ENCODE measurements around the gene ARL6IP1. TPM values are rescaled to one million over a fixed set of nuclear protein-coding genes. Genes with fewer than 3 reads are reported as not detected.

Gene ARL6IP1
- total and polyA plus RNA-seq, 2 experiments from 2014 or later: 77.4 to 195 TPM

DNA sequence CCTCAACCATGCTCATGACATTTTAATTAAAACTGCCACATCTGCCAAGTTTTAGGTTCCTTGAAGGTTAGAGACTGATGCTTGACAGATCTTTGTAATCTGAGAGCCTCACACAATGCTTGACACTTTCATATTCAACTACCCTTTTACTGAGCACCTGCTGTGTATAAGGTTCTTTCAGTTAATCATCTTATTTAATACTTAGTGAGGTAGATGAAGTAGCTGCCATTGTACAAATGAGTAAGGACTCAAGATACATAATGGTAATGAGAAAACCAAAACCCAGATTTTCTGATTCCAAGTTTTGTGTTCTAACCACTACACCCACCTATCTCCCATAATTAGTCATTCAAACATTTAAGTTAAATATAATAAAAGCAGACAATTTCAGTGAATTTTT lies 35.4 kb upstream of the ARL6IP1 start:
- Histone ChIP-seq H3K4me3 (no peak overlapping the region), H3K9me3 (ENCODE audit: low read depth) (no peaks in the 10 kb centered on the region), H3K36me3 (peaks cover 91% of the 10 kb centered on the region), H3K27ac (no peak overlapping the region), H3K27me3 (no peaks in the 10 kb centered on the region), H3K4me1 (ENCODE audit: low read depth) (no peaks in the 10 kb centered on the region)
- TF ChIP-seq, protein P1, sequence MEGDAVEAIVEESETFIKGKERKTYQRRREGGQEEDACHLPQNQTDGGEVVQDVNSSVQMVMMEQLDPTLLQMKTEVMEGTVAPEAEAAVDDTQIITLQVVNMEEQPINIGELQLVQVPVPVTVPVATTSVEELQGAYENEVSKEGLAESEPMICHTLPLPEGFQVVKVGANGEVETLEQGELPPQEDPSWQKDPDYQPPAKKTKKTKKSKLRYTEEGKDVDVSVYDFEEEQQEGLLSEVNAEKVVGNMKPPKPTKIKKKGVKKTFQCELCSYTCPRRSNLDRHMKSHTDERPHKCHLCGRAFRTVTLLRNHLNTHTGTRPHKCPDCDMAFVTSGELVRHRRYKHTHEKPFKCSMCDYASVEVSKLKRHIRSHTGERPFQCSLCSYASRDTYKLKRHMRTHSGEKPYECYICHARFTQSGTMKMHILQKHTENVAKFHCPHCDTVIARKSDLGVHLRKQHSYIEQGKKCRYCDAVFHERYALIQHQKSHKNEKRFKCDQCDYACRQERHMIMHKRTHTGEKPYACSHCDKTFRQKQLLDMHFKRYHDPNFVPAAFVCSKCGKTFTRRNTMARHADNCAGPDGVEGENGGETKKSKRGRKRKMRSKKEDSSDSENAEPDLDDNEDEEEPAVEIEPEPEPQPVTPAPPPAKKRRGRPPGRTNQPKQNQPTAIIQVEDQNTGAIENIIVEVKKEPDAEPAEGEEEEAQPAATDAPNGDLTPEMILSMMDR (IDR thresholded peaks at IDR 0.05; ENCODE audit: low read depth, low read length): no peak
- no peak for DNase-seq (ENCODE audit: low read depth in 1 of 2, low spot score in 1 of 2)

DNA sequence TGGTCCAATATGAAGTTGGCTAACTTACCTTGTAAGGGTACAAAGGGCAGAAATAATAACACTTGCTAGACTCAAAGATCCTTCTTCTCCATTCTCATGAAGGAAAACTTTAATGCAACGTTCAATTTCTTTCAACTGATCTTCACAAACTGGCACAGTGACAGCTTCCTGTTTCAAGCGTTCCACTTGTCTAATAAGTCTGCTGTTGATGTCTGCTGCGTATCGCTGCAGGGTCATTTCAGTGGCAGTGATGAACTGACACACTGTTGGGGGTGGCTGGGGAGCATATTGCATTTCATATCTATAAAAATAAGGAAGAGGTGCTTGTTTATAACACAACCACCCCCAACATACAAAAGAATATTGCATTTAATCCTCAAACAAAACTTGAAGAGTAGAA lies 33.5 kb upstream of the ARL6IP1 start:
- TF ChIP-seq, protein P1 (IDR thresholded peaks at IDR 0.05; ENCODE audit: low read depth, low read length): no peak
- peaks cover 90% of the 10 kb centered on the region for H3K36me3 ChIP-seq
- DNase-seq (ENCODE audit: low read depth in 1 of 2, low spot score in 1 of 2): no peak

DNA sequence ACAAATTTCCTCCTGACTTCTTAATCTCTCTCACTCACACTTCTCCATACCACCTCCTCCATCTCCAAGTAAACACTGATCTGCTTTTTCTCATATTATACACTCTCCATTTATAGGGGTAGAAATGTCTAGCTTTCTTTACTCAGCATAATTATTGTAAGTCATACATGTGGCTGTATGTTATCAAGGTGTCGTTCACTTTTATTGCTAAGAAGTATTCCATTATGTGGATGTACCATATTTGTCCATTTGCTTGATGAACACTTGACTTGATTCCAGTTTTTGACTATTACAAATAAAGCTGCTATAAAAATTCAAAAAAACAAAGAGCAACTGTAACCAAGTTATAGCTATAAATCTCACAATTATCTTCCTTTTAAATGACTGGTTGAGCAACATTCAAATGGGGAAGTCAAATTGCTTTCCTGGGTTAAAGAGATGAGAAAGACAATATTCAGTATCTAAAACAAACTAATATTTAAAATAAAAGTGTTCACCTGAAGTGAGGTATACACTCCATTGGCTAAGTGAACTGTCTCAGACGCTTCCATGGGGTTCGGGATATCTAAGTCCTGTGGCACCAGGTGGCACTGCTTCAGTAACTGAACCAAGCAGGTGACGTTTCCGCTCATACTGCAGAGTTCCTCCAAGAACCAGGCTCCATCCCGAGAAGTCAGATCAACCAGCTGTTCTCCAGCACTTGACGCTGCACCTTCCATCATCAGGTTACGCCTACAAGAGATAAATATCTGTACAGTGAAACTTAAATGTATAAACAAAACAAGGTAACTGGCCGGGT lies 32.6 kb upstream of the ARL6IP1 start:
- H3K27me3 ChIP-seq: no peaks in the 10 kb centered on the region
- H3K4me3 ChIP-seq: no peak overlapping the region
- TF ChIP-seq, protein P1 (IDR thresholded peaks at IDR 0.05; ENCODE audit: low read depth, low read length): no peak
- H3K36me3 ChIP-seq: peaks cover 92% of the 10 kb centered on the region
- H3K4me1 ChIP-seq (ENCODE audit: low read depth): no peaks in the 10 kb centered on the region
- H3K27ac ChIP-seq: no peak overlapping the region
- DNase-seq (ENCODE audit: low read depth in 1 of 2, low spot score in 1 of 2): no peak
- H3K9me3 ChIP-seq (ENCODE audit: low read depth): no peaks in the 10 kb centered on the region

More for the DNA sequence above, 33.5 kb upstream of the ARL6IP1 start:
- H3K27me3 ChIP-seq: no peaks in the 10 kb centered on the region
- no peak overlapping the region for H3K4me3 ChIP-seq
- H3K27ac ChIP-seq: no peak overlapping the region
- H3K4me1 ChIP-seq (ENCODE audit: low read depth): no peaks in the 10 kb centered on the region
- H3K9me3 ChIP-seq (ENCODE audit: low read depth): no peaks in the 10 kb centered on the region

DNA sequence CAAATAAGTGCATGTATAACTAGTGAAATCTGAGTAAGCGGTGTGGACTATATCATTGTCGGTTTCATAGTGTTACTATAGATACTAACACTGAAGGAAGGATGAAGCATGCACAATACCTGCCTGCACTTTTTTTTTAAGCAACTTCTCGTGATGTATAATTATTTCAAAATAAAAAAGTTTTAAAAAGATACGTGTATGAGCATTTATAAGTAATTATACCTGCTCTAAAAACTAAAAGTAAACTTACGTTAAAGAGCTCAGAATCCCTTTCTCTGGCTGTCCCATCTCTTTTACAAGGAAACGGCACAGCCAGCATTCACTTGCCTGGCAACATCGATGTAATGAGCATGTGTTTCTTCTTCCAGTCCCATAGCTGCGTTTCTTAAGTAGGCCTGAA lies 31.3 kb upstream of the ARL6IP1 start:
- Histone ChIP-seq H3K27ac (no peak overlapping the region), H3K9me3 (ENCODE audit: low read depth) (no peaks in the 10 kb centered on the region), H3K27me3 (no peaks in the 10 kb centered on the region), H3K4me1 (ENCODE audit: low read depth) (no peaks in the 10 kb centered on the region), H3K36me3 (peaks cover 89% of the 10 kb centered on the region), H3K4me3 (no peak overlapping the region)
- no peak for DNase-seq (ENCODE audit: low read depth in 1 of 2, low spot score in 1 of 2)
- TF ChIP-seq, protein P1 (IDR thresholded peaks at IDR 0.05; ENCODE audit: low read depth, low read length): no peak

DNA sequence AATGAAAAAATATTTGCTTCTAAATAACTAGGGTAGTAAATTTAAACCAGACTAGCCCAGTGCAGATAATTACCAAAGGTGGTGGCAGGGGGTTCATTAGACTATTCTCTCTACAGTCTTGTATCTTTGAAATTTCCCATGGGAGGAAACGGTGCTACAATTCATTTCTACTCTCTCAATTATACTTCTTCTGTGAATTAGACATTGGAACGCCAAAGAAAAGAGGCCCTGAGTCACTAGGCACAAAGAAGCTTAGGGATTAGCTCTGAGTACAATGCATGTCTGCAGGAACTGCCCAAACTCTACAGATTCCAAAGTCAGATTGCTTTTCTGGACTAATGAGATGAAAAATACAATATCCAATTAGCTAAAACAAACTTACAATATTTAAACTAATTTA lies 30.7 kb upstream of the ARL6IP1 start:
- Histone ChIP-seq H3K27ac (no peak overlapping the region), H3K4me1 (ENCODE audit: low read depth) (no peaks in the 10 kb centered on the region), H3K4me3 (no peak overlapping the region), H3K9me3 (ENCODE audit: low read depth) (no peaks in the 10 kb centered on the region), H3K27me3 (no peaks in the 10 kb centered on the region), H3K36me3 (peaks cover 85% of the 10 kb centered on the region)
- no peak for DNase-seq (ENCODE audit: low read depth in 1 of 2, low spot score in 1 of 2)
- TF ChIP-seq, protein P1 (IDR thresholded peaks at IDR 0.05; ENCODE audit: low read depth, low read length): no peak

Data from cardiac muscle cell (in vitro differentiated cells and primary cell).